Measurements from ENCODE around the gene WDR82. TPM values are rescaled to one million over a fixed set of nuclear protein-coding genes. Genes with fewer than 3 reads are reported as not detected.

The WDR82 gene
- total RNA-seq, 1 donor from 2014 or later = 90.8 TPM

DNA sequence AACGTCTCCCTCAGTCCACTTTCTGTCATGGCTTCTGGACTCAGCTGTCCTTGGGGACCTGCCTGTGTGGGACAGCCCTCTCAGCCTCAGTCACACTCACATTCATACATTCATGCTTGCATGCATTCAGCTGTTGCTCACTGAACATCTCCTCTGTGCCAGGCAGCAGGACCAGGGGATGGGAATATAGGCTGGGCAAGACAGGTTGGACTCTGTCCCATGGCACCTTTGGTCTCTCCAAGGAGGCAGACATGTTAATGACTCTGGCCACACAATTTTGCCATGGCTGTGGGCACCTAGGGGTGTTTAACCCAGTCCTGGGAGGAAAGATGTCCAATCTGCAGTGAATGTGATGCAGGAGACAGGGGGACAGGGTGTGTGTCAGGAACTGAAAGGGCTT is 29.9 kb upstream of the WDR82 start:
- DNase-seq (ENCODE audit: low read depth) = no peak

DNA sequence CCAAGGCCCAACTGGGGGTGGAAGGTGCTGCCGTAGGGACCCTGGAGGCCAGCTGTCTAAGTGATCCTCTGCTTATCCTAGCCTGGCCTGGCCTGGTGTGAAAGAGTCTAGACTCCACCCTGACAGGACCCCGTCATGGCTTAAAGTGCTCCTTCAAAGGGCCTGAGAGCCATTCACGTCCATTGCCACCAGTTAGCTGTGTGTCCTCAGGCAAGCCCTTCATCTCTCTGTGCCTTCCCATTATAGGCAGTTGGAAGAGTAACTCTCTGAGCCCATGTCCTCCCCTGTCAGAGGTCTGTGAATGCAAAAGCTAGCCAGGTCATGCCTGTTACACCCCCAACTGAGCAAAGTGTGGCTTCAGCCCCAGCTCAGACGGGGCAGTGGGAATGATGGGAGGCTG is 28.5 kb upstream of the WDR82 start:
- DNase-seq (ENCODE audit: low read depth) = no peak

DNA sequence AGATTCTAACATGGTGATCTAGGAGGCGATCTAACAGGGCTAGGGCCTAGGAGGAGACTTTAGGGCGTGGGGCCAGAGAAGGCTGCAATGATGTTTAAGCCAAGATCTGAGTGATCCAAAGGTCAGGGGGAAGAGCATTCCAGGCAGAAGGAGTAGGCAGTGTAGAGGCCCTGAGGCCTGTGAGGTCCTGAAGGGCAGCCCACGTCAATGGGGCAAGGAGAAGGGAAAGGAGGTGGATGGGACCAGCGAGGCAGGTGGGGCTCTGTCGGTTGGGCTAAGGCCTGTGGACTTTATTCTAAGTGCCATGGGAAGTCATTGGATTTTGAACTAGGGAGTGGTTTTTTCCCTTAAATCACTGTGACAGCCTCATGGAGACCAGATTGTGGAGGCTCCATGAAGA is 27.5 kb upstream of the WDR82 start:
- DNase-seq (ENCODE audit: low read depth) = no peak

DNA sequence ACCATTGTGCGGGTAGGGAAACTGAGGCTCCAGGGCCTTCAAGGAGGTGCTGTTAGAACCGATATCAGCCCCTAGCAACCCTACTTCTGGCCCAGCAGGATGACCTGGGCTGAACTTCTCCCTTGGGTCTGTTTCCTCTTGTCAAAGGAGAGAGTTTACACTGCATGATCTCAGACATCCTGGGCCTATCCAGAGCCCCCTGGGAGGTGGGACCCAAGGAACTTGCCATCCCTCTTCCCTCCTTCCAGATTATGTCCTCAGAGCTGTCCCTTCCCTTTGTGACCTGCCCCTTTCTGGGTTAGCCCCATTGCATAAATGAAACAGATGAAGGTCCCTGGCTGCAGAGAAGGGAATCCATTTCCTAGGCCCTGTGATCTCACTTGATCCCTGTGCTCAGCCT is 25.4 kb upstream of the WDR82 start:
- DNase-seq (ENCODE audit: low read depth) = no peak

DNA sequence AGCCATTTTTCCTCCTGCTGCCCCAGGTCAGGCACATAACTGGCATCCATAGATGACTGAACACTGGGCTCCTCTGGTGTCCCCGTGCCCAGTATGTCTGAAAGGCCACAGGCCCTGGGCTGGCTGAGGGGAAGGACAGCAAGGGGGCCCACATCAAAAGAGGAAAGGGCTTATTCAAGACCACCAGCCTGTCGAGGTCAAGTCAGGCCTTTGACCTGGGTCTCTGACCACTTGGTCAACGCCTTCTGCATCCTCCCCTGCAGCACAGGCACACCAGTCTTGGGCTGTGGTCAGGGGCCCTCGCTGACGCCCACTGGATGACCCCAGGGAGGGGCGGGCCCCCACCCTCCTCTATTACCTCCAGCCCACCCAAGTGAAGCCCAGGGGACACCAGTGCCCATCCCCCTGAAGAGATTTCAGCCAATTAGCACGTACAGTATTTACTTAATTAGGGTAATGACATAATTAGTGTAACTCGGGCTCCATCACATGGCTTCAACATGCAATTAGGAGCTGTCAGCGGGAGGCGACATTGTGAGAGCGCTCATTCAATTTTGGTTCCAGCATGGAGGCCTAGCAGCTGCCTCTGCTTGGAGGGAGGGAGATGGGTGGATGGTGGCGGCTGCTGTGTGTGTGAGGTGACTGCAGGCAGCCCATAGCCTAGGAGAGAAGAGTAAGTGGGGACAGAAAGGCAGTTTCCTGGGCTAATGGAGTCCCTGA is 24.1 kb upstream of the WDR82 start:
- DNase-seq (ENCODE audit: low read depth) = no peak

DNA sequence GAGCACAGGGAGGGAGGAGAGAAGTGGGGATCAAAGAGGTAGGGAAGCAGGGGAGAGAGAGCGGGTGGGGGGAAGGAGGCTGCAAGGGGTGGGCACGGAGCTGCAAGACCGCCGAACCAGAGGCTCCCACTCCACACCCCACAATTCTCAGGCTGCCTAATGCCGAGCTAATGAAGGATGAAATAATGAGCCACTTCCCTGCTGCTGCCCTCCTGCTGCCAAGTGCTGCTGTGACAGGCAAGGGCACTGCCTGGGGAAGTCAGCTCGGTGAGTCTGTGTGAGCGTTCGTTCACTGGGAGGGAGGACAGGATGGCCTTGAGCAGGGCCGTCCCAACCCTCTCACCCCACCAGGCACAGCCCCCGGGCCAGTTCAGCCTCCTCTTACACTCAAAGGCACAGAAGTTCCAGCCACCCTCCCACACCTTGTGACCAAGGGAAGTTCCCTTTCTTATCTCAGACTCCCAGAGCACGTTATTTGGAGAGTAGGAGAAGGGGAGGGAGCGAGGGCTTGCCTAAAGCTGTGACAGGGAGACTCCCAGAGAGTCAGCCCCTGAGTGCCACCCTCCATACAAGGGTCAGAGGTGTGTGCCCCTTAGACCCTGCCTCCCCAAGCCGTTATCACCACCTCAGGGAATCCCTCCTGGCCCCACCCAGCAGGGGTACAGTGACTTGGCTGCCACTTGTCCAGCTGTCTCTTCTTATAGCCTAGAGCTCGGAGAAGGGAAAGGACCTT is 21.6 kb upstream of the WDR82 start:
- no peak for DNase-seq (ENCODE audit: low read depth)

DNA sequence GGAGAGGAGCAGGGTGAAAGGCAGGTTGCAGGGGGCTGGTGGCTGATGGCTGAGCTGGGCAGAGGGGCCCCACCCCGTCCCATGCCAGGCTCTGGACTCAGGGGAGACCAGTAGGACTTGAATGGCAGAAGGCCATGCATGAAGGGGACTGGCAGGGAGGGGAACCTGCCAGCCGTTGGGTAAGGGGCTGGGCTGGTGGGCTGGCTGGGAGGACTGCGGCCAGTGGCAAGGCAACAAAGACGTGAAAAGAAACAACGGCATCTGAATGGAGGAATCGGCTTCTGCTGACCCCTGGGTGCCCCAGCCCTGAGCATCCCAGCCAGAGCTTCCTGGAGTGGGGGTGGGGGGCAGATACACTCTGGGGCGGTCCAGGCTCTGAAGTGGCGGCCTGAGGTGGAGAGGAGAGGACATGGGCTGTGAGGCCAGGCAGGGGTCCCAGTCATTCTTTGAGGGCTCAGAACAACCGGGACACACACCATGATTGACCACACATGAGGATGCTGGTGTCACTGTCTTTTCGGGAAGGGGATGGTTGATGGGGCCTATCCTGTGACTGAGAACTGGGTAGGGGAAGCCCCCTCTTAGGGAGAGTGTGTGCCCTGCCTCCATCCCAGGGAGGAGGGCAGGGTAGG is 20.9 kb upstream of the WDR82 start:
- no peak for DNase-seq (ENCODE audit: low read depth)

DNA sequence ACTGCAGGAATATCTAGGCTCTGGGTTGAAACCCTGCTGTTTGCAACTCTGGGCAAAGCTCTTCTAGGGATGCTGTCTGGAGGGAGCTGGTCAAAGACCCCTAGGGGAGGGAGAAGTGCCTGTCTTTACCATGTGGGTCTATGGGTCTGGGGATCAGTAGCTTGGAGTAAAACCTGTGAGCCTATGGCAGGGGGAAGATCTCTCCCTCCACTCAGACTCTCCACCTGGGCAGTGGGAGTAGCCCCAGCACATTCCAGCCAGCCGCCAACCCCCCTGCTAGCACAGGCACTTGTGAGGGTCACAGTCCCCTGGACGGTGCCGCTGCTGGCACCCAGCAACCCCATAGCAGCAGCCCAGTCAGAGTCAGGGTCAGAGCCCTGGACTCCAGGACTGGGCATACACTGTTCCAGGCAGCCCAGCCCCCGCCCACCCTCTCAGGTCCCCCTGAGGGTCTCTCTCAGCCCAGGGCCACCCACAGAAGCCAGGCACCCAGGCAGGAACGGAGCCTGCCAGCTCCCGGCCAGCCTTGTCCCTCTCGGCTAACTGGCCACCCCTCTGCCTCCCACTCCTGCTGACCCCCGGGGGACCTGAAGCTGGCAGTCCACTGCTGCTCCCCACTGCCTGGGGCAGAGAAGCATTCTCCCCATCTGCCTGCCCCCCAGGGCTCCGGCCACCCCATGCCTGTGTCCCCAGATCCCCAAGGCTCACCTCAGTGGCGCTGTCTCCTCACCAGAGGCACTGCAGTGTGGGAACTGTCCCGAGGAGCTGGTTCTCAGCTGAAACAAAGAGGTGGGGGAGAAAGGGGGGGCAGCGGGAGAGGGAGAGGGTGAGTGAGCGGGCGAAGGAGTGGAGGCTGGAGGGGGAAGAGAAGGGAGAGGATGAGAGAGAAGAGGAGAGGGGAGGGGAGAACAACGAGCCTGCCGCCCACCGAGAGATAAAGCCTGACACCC is 20.0 kb upstream of the WDR82 start:
- no peak for DNase-seq (ENCODE audit: low read depth)

DNA sequence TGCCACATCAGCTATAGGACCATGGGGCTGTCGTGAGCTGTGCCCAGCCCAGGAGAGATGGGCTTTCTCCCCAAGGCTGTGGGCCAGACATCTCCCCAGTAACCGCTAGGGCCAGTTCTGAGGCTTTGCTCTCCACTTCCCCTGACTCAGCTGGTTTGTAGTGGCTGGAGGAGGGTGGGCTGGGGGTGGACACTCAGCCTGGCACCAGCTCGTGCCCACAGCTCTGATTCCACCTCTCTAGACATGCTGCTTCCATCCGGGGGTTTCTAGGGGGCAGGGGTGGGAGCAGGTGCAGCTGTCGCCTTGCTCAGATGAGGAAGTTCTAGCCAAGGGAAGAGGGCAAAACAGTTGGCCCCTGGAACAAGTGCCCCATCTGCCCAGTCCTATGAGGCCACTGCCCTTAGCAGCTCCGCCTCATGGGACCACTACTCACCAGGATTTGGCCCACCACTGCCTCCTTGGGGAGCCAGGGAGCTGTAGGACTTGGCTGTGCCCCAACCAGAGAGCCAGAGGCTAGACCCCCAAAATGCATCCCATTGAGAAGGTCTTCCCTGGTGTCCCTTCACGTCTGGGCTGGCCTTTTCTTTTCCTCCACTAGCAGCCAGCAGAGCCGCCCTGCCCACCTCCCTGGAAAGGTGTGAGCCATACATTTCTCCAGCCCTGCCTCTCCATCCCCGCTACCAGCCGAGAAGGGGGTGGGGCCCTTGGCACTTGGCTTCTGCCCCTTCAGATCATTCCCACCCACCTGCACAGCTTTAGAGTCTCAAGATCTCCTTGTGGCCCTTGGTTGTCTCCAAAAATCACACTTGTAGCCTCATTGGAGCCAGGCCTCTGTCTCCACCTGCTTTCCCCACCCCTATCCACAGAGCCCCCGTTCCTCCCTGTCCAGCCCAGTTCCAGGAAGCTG is 19.0 kb upstream of the WDR82 start:
- DNase-seq (ENCODE audit: low read depth) = no peak

DNA sequence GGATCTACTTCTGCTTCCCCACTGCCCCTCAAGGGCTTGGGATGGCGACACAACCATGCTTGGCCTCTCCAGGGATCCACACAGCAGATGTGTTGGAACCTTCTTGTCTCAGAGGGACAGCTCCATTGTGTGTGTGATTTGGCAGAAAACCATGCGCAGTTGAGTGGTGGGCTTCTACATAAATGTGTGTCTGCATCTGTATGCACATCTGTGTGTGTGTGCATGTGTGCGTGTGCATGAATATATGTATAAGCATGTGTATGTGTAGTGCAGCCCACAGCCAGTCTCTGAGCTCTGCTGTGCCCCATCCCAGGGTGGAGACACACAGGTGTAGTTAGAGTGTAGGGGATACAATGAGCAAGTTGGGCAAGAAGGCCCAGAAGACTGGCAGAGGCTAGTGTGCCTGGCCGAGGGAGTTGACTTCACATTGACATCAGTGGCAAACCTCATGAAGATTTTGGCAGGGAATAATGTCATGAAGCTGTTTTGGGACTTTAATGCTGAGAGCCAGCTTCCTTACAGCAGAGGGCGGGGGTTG is 17.3 kb upstream of the WDR82 start:
- DNase-seq (ENCODE audit: low read depth) = no peak

DNA sequence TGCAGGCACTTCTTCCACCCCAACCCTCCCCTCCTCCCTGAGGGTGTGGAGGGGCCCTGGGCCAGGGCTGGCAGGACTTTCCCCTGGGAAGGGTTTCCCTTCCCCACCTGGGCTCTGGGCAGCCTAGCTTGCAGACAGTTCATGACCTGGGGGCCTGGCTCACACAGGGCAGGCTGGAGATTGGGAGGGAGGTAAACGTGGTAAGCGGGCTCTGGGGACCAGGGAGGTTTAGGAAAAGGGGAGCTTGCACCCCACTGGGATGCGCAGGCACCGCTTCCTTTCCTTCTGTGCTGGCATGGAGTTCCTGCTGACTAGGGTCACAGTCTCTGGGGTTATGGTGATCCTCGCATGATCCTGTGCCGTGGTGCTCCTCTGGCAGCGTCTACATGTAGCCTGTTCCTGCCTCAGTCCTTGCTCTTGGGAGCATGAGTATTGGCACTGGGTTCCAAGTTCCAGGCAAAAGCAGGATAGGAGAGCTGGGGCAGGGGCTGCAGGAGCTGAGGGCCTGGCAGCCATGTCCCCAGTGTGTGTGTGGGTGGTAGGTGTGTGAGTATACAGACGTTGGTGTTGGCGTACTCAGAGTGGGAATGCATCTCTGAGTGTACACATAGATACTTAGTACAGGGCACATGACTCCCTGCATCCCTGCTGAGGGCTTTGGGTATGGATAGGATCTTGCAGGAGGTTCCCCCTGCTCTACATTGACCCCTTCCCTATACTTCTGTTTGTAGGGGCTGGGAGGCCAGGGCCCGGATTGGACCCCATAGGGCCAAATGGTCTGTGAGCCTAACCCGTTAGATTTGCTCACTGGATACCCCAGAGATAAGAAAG is 16.1 kb upstream of the WDR82 start:
- DNase-seq (ENCODE audit: low read depth) = no peak

DNA sequence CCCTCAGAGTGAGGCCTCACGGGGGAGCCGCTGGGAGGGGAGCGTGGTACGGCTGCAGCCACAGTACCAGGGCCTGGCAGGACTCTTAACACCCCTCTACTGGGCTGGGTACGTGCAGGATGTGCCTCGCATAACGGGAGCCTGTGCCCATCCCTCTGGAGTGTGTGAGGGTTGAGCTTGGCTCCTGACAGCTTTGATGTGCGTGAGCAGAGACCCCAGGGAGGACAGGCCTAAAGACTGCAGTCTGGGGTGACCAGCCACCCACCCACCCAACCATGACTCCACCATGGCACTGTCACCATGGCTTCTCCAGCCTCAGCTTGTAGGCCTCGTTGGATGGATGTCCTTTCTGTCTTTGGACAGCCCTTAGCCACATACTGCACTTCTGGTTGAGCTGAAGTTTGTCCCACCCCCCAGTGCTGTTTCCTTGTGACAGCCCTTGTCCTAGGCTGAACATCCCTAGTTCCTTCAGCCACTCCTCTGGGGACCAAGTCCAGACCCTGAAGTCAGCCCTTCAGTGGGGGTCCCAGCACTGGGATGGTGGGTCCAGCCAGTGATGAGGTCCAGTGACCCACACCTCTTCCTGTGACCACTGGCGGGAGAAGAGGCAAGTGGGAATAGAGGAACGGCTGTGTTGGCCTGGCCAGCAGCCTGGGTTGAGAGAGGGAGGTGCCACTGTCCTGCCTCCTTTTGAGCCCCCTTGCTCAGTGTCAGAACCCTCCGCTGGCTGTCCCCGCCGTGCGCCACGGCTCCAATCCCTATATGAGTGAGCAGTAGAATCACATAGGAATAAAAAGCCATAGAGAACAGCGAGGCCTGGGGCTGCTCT is 15.3 kb upstream of the WDR82 start:
- DNase-seq (ENCODE audit: low read depth) = no peak

DNA sequence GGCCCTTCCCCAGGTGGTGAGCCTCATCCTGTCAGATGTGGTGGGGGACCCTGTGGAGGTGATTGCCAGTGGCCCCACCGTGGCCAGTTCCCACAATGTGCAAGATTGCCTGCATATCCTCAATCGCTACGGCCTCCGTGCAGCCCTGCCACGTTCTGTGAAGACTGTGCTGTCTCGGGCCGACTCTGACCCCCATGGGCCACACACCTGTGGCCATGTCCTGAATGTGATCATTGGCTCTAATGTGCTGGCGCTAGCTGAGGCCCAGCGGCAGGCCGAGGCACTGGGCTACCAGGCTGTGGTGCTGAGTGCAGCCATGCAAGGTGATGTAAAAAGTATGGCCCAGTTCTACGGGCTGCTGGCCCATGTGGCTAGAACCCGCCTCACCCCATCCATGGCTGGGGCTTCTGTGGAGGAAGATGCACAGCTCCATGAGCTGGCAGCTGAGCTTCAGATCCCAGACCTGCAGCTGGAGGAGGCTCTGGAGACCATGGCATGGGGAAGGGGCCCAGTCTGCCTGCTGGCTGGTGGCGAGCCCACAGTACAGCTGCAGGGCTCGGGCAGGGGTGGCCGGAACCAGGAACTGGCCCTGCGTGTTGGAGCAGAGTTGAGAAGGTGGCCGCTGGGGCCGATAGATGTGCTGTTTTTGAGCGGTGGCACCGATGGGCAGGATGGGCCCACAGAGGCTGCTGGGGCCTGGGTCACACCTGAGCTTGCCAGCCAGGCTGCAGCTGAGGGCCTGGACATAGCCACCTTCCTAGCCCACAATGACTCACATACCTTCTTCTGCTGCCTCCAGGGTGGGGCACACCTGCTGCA is 14.0 kb upstream of the WDR82 start:
- no peak for DNase-seq (ENCODE audit: low read depth)

DNA sequence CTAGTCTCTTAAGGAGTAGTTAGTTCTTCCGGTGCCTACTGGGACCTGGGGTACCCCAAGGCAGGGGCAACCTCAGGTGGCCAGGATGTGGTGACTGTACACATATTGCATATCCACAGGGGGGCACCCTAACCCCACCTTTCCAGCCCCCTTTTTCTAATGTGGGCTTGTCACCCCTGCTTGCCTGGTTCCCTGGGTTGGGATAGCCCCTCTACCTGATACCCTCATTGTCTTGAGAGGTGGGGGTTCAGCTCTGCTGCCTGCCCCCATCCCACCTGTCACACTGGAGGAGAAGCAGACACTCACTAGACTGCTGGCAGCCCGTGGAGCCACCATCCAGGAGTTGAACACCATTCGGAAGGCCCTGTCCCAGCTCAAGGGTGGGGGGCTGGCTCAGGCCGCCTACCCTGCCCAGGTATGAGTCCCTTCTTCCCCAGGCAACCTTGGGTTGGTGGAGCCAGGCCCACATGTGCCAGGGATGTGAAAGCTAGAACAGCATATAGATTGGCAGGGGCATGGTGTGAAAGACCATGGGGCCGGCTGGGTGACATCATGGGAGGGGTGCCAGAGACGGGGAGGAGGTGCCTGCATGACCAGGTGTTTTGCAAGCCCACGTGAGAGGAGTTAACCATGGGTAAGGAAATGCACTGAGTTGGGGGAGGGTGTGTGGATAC is 13.2 kb upstream of the WDR82 start:
- no peak for DNase-seq (ENCODE audit: low read depth)

DNA sequence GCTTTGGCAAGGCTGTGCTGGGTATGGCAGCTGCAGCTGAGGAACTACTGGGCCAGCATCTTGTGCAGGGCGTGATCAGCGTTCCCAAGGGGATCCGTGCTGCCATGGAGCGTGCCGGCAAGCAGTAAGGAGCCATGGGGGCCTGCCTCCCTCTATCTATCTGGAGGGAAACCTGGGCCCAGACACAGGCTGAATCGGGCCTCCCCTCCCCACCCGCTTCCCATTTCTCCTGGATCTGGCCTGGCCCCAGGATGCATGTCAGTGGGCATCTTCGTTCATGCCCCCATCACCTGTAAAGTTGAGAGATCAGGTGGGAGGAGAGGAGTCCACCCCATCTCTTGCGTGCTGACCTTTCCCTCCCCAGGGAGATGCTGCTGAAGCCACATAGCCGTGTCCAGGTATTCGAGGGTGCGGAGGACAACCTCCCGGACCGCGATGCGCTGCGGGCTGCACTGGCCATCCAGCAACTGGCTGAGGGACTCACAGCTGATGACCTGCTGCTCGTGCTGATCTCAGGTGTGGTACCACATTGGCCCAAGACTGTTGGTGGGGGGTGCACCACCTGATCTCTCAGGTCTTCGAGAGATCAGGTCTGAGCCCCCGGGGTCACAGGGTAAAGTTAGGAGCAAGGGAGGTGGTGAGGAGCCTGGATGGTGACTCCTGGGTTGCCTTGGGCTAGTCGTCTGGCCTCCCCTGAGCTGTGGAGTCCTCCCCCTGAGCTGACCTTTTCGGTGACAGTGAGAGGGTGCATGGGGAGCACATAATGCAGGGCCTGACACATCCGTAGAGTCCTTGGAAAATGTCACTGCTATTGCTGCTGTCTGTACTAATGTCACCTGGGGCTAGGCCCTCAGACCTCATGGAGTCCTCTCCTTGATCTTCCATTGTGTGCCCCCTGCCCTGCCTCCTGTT is 12.4 kb upstream of the WDR82 start:
- DNase-seq (ENCODE audit: low read depth) = no peak

Measured in renal cortical epithelial cell (primary cell).